T-helper 1 cell treated with Interleukin-12 subunit alpha and Interleukin-12 subunit beta and Interleukin-4 antibody, amounts not matched to agents 30 μg/mL and 1 μg/mL, for 36 hours (primary cell): ENCODE data around the gene PARVB.

ENCODE experiments used
- H3K27ac Mint-ChIP-seq: one replicate; pipeline ENCODE4 v1.8.0; 2021; ENCODE audit warnings: mild to moderate bottlenecking, mixed read lengths
- H3K27me3 Mint-ChIP-seq: one replicate; pipeline ENCODE4 v1.8.0; 2021; ENCODE audit warnings: low read depth, mixed read lengths
- H3K36me3 Mint-ChIP-seq: one replicate; pipeline ENCODE4 v1.8.0; 2021; ENCODE audit warnings: low read depth, mixed read lengths
- H3K4me1 Mint-ChIP-seq: one replicate; pipeline ENCODE4 v1.8.0; 2021; ENCODE audit warnings: low read depth, mixed read lengths
- H3K4me3 Mint-ChIP-seq: one replicate; pipeline ENCODE4 v1.8.0; 2021; ENCODE audit warnings: mild to moderate bottlenecking, moderate library complexity, mixed read lengths
- H3K9me3 Mint-ChIP-seq: one replicate; pipeline ENCODE4 v1.8.0; 2021; ENCODE audit warnings: mixed read lengths

PARVB gene

GRCh38 chr22:44197271-44197670 is 173.2 kb downstream of the PARVB start:
- Mint-ChIP-seq H3K4me3 (no peak overlapping the region), H3K9me3 (no peaks in the 10 kb centered on the region), H3K4me1 (peaks cover 23% of the 10 kb centered on the region), H3K27me3 (no peaks in the 10 kb centered on the region), H3K27ac (no peak overlapping the region), H3K36me3 (peaks cover 41% of the 10 kb centered on the region)

- Mint-ChIP-seq H3K27ac (peak overlapping the region; percentile 1), H3K4me3 (no peak overlapping the region)
Measured at GRCh38 chr22:44199164-44199563, 175.1 kb downstream of the PARVB start.

GRCh38 chr22:44199866-44200265 is 175.8 kb downstream of the PARVB start:
- Mint-ChIP-seq H3K4me3 (no peak overlapping the region), H3K27me3 (no peaks in the 10 kb centered on the region), H3K4me1 (peaks cover 8% of the 10 kb centered on the region), H3K27ac (no peak overlapping the region), H3K9me3 (no peaks in the 10 kb centered on the region), H3K36me3 (peaks cover 24% of the 10 kb centered on the region)

More at GRCh38 chr22:44199164-44199563, 175.1 kb downstream of the PARVB start:
- Mint-ChIP-seq H3K27me3 (no peaks in the 10 kb centered on the region), H3K4me1 (peaks cover 11% of the 10 kb centered on the region), H3K36me3 (peaks cover 30% of the 10 kb centered on the region), H3K9me3 (no peaks in the 10 kb centered on the region)

GRCh38 chr22:44200451-44200850 is 176.3 kb downstream of the PARVB start:
- no peaks in the 10 kb centered on the region for H3K27me3 Mint-ChIP-seq
- peaks cover 21% of the 10 kb centered on the region for H3K36me3 Mint-ChIP-seq
- no peak overlapping the region for H3K4me3 Mint-ChIP-seq
- H3K27ac Mint-ChIP-seq, result no peak overlapping the region
- peaks cover 8% of the 10 kb centered on the region for H3K4me1 Mint-ChIP-seq
- H3K9me3 Mint-ChIP-seq, result no peaks in the 10 kb centered on the region

- Mint-ChIP-seq H3K4me1 (peaks cover 8% of the 10 kb centered on the region), H3K9me3 (no peaks in the 10 kb centered on the region), H3K4me3 (no peak overlapping the region), H3K27ac (no peak overlapping the region), H3K36me3 (peaks cover 21% of the 10 kb centered on the region), H3K27me3 (no peaks in the 10 kb centered on the region)
Measured at GRCh38 chr22:44200855-44201550, 176.9 kb downstream of the PARVB start.

- no peaks in the 10 kb centered on the region for H3K9me3 Mint-ChIP-seq
- H3K27me3 Mint-ChIP-seq, result no peaks in the 10 kb centered on the region
- peaks cover 21% of the 10 kb centered on the region for H3K36me3 Mint-ChIP-seq
- H3K27ac Mint-ChIP-seq, result no peak overlapping the region
- H3K4me1 Mint-ChIP-seq, result peaks cover 8% of the 10 kb centered on the region
- H3K4me3 Mint-ChIP-seq, result no peak overlapping the region
Measured at GRCh38 chr22:44201665-44202064, 177.6 kb downstream of the PARVB start.

- Mint-ChIP-seq H3K4me3 (no peak overlapping the region), H3K27me3 (no peaks in the 10 kb centered on the region), H3K9me3 (no peaks in the 10 kb centered on the region), H3K4me1 (peaks cover 8% of the 10 kb centered on the region), H3K36me3 (peaks cover 21% of the 10 kb centered on the region), H3K27ac (no peak overlapping the region)
Measured at GRCh38 chr22:44202261-44202789, 178.2 kb downstream of the PARVB start.

- H3K27ac Mint-ChIP-seq, result no peak overlapping the region
- no peaks in the 10 kb centered on the region for H3K9me3 Mint-ChIP-seq
- H3K4me3 Mint-ChIP-seq, result no peak overlapping the region
- H3K36me3 Mint-ChIP-seq, result peaks cover 20% of the 10 kb centered on the region
- H3K4me1 Mint-ChIP-seq, result peaks cover 8% of the 10 kb centered on the region
- H3K27me3 Mint-ChIP-seq, result no peaks in the 10 kb centered on the region
Measured at GRCh38 chr22:44203203-44203602, 179.1 kb downstream of the PARVB start.

GRCh38 chr22:44204739-44205515 is 180.8 kb downstream of the PARVB start:
- Mint-ChIP-seq H3K27me3 (no peaks in the 10 kb centered on the region), H3K36me3 (peaks cover 15% of the 10 kb centered on the region), H3K4me3 (no peak overlapping the region), H3K4me1 (peaks cover 10% of the 10 kb centered on the region), H3K9me3 (peaks cover 5% of the 10 kb centered on the region), H3K27ac (no peak overlapping the region)

GRCh38 chr22:44205516-44206329 is 181.6 kb downstream of the PARVB start:
- no peak overlapping the region for H3K4me3 Mint-ChIP-seq
- peaks cover 13% of the 10 kb centered on the region for H3K36me3 Mint-ChIP-seq
- H3K27ac Mint-ChIP-seq, result no peak overlapping the region
- peaks cover 5% of the 10 kb centered on the region for H3K9me3 Mint-ChIP-seq
- no peaks in the 10 kb centered on the region for H3K27me3 Mint-ChIP-seq
- H3K4me1 Mint-ChIP-seq, result peaks cover 8% of the 10 kb centered on the region

GRCh38 chr22:44206330-44206645 is 182.2 kb downstream of the PARVB start:
- H3K9me3 Mint-ChIP-seq, result peaks cover 5% of the 10 kb centered on the region
- H3K4me1 Mint-ChIP-seq, result peaks cover 6% of the 10 kb centered on the region
- no peak overlapping the region for H3K27ac Mint-ChIP-seq
- peaks cover 13% of the 10 kb centered on the region for H3K36me3 Mint-ChIP-seq
- no peak overlapping the region for H3K4me3 Mint-ChIP-seq
- no peaks in the 10 kb centered on the region for H3K27me3 Mint-ChIP-seq

- H3K36me3 Mint-ChIP-seq, result peaks cover 13% of the 10 kb centered on the region
- H3K4me1 Mint-ChIP-seq, result peaks cover 6% of the 10 kb centered on the region
- no peak overlapping the region for H3K27ac Mint-ChIP-seq
- H3K9me3 Mint-ChIP-seq, result peaks cover 5% of the 10 kb centered on the region
- no peaks in the 10 kb centered on the region for H3K27me3 Mint-ChIP-seq
- no peak overlapping the region for H3K4me3 Mint-ChIP-seq
Measured at GRCh38 chr22:44206696-44207095, 182.6 kb downstream of the PARVB start.

- Mint-ChIP-seq H3K27me3 (no peaks in the 10 kb centered on the region), H3K36me3 (peaks cover 13% of the 10 kb centered on the region), H3K4me3 (no peak overlapping the region), H3K9me3 (peaks cover 5% of the 10 kb centered on the region), H3K27ac (no peak overlapping the region), H3K4me1 (peaks cover 6% of the 10 kb centered on the region)
Measured at GRCh38 chr22:44207173-44207980, 183.3 kb downstream of the PARVB start.

GRCh38 chr22:44207981-44208317 is 183.8 kb downstream of the PARVB start:
- Mint-ChIP-seq H3K27me3 (no peaks in the 10 kb centered on the region), H3K9me3 (peaks cover 5% of the 10 kb centered on the region), H3K36me3 (peaks cover 13% of the 10 kb centered on the region), H3K4me3 (no peak overlapping the region), H3K4me1 (peaks cover 6% of the 10 kb centered on the region), H3K27ac (no peak overlapping the region)
